ENCODE data around the gene TMED1. TPM values are rescaled to one million over a fixed set of nuclear protein-coding genes. Genes with fewer than 3 reads are reported as not detected.

Gene TMED1
- total and polyA plus RNA-seq, 11 donors: 27.0 to 76.5 (median 35.8) TPM

- no peaks in the 10 kb centered on the region for H3K27me3 ChIP-seq
- intact Hi-C loops (cut with DNase I): no loop called here
- TF ChIP-seq CTCF (IDR thresholded peaks at IDR 0.05) (no peak), POLR2A (IDR thresholded peaks at IDR 0.05) (no peak)
- ATAC-seq (peak; percentile 81 to 90 (median 87)), DNase-seq (peak in 4 of 5 donors; percentile 62 to 86 (median 68))
- WGBS, 4 donors: 31 to 40% (median 35%) methylated on average over 7 to 9 of the region's 9 CpGs
- H3K36me3 ChIP-seq: peaks cover 5 to 100% (median 95%) of the 10 kb centered on the region in 9 donors
- peak overlapping the region in 8 of 12 donors; percentile 24 to 72 (median 43) for H3K27ac ChIP-seq
- no peak overlapping the region for H3K4me3 ChIP-seq
- no peaks in the 10 kb centered on the region for H3K9me3 ChIP-seq
- peaks cover 0 to 24% (median 13%) of the 10 kb centered on the region in 12 donors for H3K4me1 ChIP-seq
These were observed 35.5 kb downstream of the TMED1 start for GRCh38 chr19:10800488-10800887.

- intact Hi-C loops (cut with DNase I): no loop called here
- ATAC-seq (no peak), DNase-seq (no peak)
- no peak for TF ChIP-seq POLR2A (IDR thresholded peaks at IDR 0.05)
- no peak for TF ChIP-seq CTCF (IDR thresholded peaks at IDR 0.05)
- Histone ChIP-seq H3K27me3 (no peaks in the 10 kb centered on the region), H3K27ac (peak overlapping the region in 1 of 12 donors; percentile 63), H3K4me1 (peaks cover 0 to 18% (median 13%) of the 10 kb centered on the region in 12 donors), H3K9me3 (no peaks in the 10 kb centered on the region), H3K36me3 (peaks cover 0 to 99% (median 95%) of the 10 kb centered on the region in 9 donors), H3K4me3 (no peak overlapping the region)
- 65 to 72% (median 68%) methylated on average over 19 of the region's 19 CpGs for WGBS, 4 donors
These were observed 38.3 kb downstream of the TMED1 start for GRCh38 chr19:10797541-10798256.

GRCh38 chr19:10797078-10797477 lies 38.9 kb downstream of the TMED1 start:
- peaks cover 0 to 18% (median 13%) of the 10 kb centered on the region in 12 donors for H3K4me1 ChIP-seq
- no peak overlapping the region for H3K4me3 ChIP-seq
- intact Hi-C loops (cut with DNase I): no loop called here
- H3K9me3 ChIP-seq: no peaks in the 10 kb centered on the region
- H3K27me3 ChIP-seq: no peaks in the 10 kb centered on the region
- peaks cover 0 to 99% (median 95%) of the 10 kb centered on the region in 9 donors for H3K36me3 ChIP-seq
- TF ChIP-seq CTCF (IDR thresholded peaks at IDR 0.05): no peak
- TF ChIP-seq POLR2A (IDR thresholded peaks at IDR 0.05): no peak
- peak overlapping the region in 1 of 12 donors; percentile 59 for H3K27ac ChIP-seq
- ATAC-seq (no peak), DNase-seq (no peak)
- WGBS, 4 donors: 84 to 92% (median 89%) methylated on average over 14 of the region's 14 CpGs

- DNase-seq: no peak
- H3K27ac ChIP-seq: peak overlapping the region in 1 of 12 donors; percentile 20
- H3K4me3 ChIP-seq: no peak overlapping the region
- no peaks in the 10 kb centered on the region for H3K9me3 ChIP-seq
- H3K4me1 ChIP-seq: peaks cover 0 to 18% (median 13%) of the 10 kb centered on the region in 12 donors
- WGBS, 4 donors: 93 to 96% (median 93%) methylated on average over 19 of the region's 19 CpGs
- peaks cover 0 to 99% (median 95%) of the 10 kb centered on the region in 9 donors for H3K36me3 ChIP-seq
- H3K27me3 ChIP-seq: no peaks in the 10 kb centered on the region
- TF ChIP-seq CTCF (IDR thresholded peaks at IDR 0.05): no peak
- no peak for TF ChIP-seq POLR2A (IDR thresholded peaks at IDR 0.05)
- ATAC-seq: no peak
- intact Hi-C loops (cut with DNase I): no loop called here
These were observed 39.4 kb downstream of the TMED1 start for GRCh38 chr19:10796653-10797052.

All from heart left ventricle (tissue), 16 donors.